ENCODE data around the gene ADRM1. TPM values are rescaled to one million over a fixed set of nuclear protein-coding genes. Genes with fewer than 3 reads are reported as not detected.

The ADRM1 gene, protein sequence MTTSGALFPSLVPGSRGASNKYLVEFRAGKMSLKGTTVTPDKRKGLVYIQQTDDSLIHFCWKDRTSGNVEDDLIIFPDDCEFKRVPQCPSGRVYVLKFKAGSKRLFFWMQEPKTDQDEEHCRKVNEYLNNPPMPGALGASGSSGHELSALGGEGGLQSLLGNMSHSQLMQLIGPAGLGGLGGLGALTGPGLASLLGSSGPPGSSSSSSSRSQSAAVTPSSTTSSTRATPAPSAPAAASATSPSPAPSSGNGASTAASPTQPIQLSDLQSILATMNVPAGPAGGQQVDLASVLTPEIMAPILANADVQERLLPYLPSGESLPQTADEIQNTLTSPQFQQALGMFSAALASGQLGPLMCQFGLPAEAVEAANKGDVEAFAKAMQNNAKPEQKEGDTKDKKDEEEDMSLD
- total RNA-seq, result 100 to 1,000 TPM; 127 to 184 (median 173) TPM

DNA sequence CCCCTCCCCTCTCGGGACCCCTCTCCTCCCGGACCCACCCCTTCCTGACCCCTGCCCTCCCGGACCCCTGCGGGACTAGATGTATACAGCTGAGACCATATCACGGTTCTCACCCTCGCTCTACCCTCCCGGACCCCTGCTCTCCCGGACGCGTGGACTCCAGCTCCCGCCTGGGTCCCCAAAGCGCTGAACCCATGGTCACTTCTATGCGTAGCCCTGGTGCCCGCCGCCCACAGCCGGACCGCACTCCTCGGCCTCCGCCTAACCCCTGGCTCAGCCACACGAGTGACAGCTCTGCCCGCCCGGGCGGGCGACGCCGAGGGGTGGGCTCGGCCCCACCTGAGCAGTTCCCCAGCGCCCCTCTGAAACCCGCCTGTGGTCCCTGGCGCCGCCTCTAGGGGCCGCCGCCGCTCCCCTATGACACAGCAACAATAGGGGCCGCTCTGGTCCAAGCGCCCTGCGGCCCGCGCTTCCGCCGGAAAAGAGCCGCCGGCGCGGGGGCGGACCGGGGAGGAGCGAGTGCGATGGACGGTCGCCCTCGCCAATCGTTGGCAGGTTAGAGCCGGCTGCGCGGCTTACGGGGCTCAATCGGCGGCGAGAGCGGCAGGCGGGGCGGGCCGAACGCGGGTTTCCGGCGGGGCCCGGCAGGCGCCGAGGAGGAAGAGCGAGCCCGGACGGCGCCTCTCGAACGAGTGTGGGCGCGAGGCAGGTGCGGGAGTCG is at the start of gene ADRM1:
Gene ADRM1, plus strand, starts transcription at position 657 of the 721 bp plus-strand sequence. CDS start 572 bp downstream, outside the sequence.
- Histone ChIP-seq H3K4me1 (peaks cover 27 to 54% (median 39%) of the 10 kb centered on the region in 4 donors), H3K9me3 (no peaks in the 10 kb centered on the region), H3K27ac (replicated peaks in 1 of 4) (peak within 1 kb of the TSS; percentile 95 to 99 (median 98)), H3K36me3 (peaks cover 15 to 50% (median 42%) of the 10 kb centered on the region in 4 donors), H3K4me3 (peak within 1 kb of the TSS; percentile 77 to 99 (median 86)), H3K27me3 (no peaks in the 10 kb centered on the region)
- peak; percentile 98 for DNase-seq (ENCODE audit: extremely low spot score)
- intact Hi-C loops (cut with DNase I), result loop anchor here (2.0 kb wide), 1 partner anchor 50 kb away; no protein-coding TSS in a partner anchor
- 0% methylated on average over 50 of the region's 81 CpGs for WGBS
- TF ChIP-seq POLR2AphosphoS5 (IDR thresholded peaks at IDR 0.05) (peak; percentile 91 to 93), POLR2A (IDR thresholded peaks at IDR 0.05; ENCODE audit: low read depth) (peak; percentile 39), EP300 (IDR thresholded peaks at IDR 0.05) (no peak)
- TF ChIP-seq, protein P1, sequence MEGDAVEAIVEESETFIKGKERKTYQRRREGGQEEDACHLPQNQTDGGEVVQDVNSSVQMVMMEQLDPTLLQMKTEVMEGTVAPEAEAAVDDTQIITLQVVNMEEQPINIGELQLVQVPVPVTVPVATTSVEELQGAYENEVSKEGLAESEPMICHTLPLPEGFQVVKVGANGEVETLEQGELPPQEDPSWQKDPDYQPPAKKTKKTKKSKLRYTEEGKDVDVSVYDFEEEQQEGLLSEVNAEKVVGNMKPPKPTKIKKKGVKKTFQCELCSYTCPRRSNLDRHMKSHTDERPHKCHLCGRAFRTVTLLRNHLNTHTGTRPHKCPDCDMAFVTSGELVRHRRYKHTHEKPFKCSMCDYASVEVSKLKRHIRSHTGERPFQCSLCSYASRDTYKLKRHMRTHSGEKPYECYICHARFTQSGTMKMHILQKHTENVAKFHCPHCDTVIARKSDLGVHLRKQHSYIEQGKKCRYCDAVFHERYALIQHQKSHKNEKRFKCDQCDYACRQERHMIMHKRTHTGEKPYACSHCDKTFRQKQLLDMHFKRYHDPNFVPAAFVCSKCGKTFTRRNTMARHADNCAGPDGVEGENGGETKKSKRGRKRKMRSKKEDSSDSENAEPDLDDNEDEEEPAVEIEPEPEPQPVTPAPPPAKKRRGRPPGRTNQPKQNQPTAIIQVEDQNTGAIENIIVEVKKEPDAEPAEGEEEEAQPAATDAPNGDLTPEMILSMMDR (IDR thresholded peaks at IDR 0.05), result peak in 2 of 3 experiments; percentile 98 to 99

DNA sequence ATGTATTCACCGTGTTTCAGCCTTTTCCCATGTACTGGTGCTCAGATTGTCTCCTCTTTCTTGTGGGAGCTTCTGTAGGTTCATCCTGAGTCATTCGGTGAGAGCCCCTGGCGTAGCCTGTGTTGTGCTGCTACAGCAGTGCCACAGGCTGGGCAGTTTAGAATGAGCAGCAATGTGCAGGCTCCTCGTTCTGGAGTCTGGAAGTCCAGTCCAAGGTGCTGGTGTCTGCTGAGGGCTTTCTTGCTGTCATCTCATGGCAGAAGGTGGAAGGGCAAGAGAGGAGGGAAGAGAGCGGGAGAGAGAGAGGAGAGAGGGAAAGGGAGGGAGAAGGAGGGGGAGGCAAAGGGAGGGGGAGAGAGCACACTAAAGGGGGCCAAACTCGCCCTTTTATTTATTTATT is 49.4 kb upstream of the ADRM1 start:
- Histone ChIP-seq H3K4me1 (peaks cover 0 to 17% (median 9%) of the 10 kb centered on the region in 4 donors), H3K9me3 (no peaks in the 10 kb centered on the region), H3K27me3 (no peaks in the 10 kb centered on the region), H3K4me3 (no peak overlapping the region), H3K27ac (replicated peaks in 1 of 4) (no peak overlapping the region), H3K36me3 (peaks cover 14 to 28% (median 23%) of the 10 kb centered on the region in 4 donors)
- TF ChIP-seq POLR2AphosphoS5 (IDR thresholded peaks at IDR 0.05), result no peak
- TF ChIP-seq EP300 (IDR thresholded peaks at IDR 0.05), result no peak
- TF ChIP-seq POLR2A (IDR thresholded peaks at IDR 0.05; ENCODE audit: low read depth), result no peak
- TF ChIP-seq, protein P1 (IDR thresholded peaks at IDR 0.05), result no peak
- WGBS, result 93% methylated on average over 6 of the region's 6 CpGs
- DNase-seq (ENCODE audit: extremely low spot score), result no peak
- intact Hi-C loops (cut with DNase I), result no loop called here

DNA sequence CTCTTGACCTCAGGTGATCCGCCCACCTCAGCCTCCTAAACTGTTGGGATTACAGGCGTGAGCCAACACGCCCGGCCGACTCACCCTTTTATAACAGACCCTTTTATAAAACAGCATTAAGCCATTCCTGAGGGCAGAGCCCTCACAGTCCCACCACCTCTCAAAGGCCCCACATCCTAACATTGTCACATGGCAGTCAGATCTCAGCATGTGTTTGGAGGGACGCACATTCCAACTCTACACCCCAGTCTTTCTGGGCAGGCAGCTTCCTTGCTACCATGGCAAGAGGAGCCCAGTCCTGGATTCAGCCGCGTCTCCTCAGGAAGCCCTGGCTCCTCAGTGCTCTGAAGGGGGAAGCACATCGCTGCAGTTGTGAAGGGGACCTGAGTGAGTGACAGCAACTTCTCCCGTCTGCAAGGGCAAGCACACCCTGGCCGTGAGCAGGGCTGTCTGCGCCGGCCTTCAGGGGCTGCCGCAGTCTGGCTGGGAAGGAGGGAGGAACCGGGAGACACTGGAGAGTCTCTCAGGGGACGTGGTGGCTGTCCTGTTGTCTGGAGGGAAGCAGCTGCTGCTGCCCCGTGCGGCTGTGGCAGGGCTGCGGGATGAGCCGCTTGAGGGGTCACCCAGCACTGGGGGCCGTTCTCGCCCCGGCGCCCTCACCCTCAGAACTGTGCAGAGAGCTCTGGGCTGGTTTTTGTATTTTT is 48.6 kb upstream of the ADRM1 start:
- intact Hi-C loops (cut with DNase I), result no loop called here
- no peak for TF ChIP-seq POLR2AphosphoS5 (IDR thresholded peaks at IDR 0.05)
- TF ChIP-seq, protein P1 (IDR thresholded peaks at IDR 0.05), result no peak
- WGBS, result 79% methylated on average over 16 of the region's 24 CpGs

DNA sequence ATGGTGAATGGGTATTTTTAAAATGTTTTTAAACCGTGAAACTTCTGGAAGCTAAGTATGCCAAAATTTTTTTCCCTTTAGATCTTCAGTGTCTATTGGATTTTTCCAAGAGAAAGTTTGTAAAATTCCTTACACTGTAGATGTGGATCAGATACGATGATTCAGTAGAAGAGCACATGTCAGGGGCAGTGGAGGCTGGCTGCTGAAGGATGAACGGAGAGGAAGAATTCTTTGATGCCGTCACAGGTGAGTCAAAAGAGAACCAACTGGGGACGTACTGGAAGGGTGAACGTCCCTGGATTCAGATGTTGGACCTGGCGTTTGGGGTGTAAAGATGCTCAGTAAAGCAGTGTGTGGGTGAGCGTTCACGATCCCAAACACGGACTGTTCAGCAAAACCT is 46.8 kb upstream of the ADRM1 start:
- TF ChIP-seq POLR2A (IDR thresholded peaks at IDR 0.05; ENCODE audit: low read depth), result no peak
- TF ChIP-seq, protein P1 (IDR thresholded peaks at IDR 0.05), result no peak
- TF ChIP-seq POLR2AphosphoS5 (IDR thresholded peaks at IDR 0.05), result no peak
- TF ChIP-seq EP300 (IDR thresholded peaks at IDR 0.05), result no peak
- no peak for DNase-seq (ENCODE audit: extremely low spot score)
- Histone ChIP-seq H3K4me3 (no peak overlapping the region), H3K4me1 (peaks cover 5 to 21% (median 18%) of the 10 kb centered on the region in 4 donors), H3K27me3 (no peaks in the 10 kb centered on the region), H3K9me3 (no peaks in the 10 kb centered on the region), H3K27ac (replicated peaks in 1 of 4) (no peak overlapping the region), H3K36me3 (peaks cover 20 to 50% (median 39%) of the 10 kb centered on the region in 4 donors)
- intact Hi-C loops (cut with DNase I), result no loop called here
- WGBS, result 90% methylated on average over 10 of the region's 10 CpGs

More for the DNA sequence above, 48.6 kb upstream of the ADRM1 start:
- H3K4me1 ChIP-seq, result peaks cover 5 to 25% (median 17%) of the 10 kb centered on the region in 4 donors
- no peaks in the 10 kb centered on the region for H3K27me3 ChIP-seq
- H3K9me3 ChIP-seq, result no peaks in the 10 kb centered on the region
- H3K36me3 ChIP-seq, result peaks cover 14 to 32% (median 25%) of the 10 kb centered on the region in 4 donors
- no peak for DNase-seq (ENCODE audit: extremely low spot score)
- H3K27ac ChIP-seq (replicated peaks in 1 of 4), result no peak overlapping the region
- no peak overlapping the region for H3K4me3 ChIP-seq

Measured in esophagus muscularis mucosa (tissue), 4 donors.